Breast epithelium (tissue), 4 donors: ENCODE measurements around the gene GAB2. TPM values are rescaled to one million over a fixed set of nuclear protein-coding genes. Genes with fewer than 3 reads are reported as not detected.

Source experiments
- DNase-seq, 2 donors: peaks; one replicate each; pipeline ENCODE4 v3.0.0-alpha.2; 2019; ENCODE audit warnings: low spot score in 2 of 2
- H3K27ac ChIP-seq, 2 donors: fragments of 200-600 bp; sonication (generic) in 1 of 2; one replicate each; pipeline ENCODE4 v1.5.1; 2016 to 2019; ENCODE audit warnings: mild to moderate bottlenecking in 1 of 2
- H3K27me3 ChIP-seq, 2 donors: fragments of 200-600 bp; sonication (generic) in 1 of 2; one replicate each; pipeline versions ENCODE4 v1.5.1 to v1.6.0; 2017 to 2019; ENCODE audit warnings: control low read depth in 1 of 2, mild to moderate bottlenecking in 1 of 2
- H3K36me3 ChIP-seq: fragments of 200-600 bp; one replicate; pipeline ENCODE4 v1.5.1; 2019
- H3K4me1 ChIP-seq, 2 donors: fragments of 200-600 bp; sonication (generic); one replicate each; pipeline ENCODE4 v1.5.1; 2016 to 2019; ENCODE audit warnings: control low read depth in 1 of 2
- H3K4me3 ChIP-seq, 3 donors: fragments of 200-600 bp; sonication (generic); 1 replicate in 2 of 3; 2 replicates in 1 of 3; pipeline ENCODE4 v1.5.1; 2016 to 2019; ENCODE audit warnings: mild to moderate bottlenecking in 3 of 3, moderate library complexity in 2 of 3
- H3K9me3 ChIP-seq, 2 donors: fragments of 200-600 bp; sonication (generic) in 1 of 2; one replicate each; pipeline ENCODE4 v1.5.1; 2016 to 2019; ENCODE audit warnings: control low read depth in 1 of 2
- POLR2A ChIP-seq: fragments of 450-650 bp; IDR thresholded peaks from one replicate; pipeline ENCODE4 v1.6.1; 2016; ENCODE audit warnings: antibody characterized with exemption, mild to moderate bottlenecking, moderate library complexity
- POLR2AphosphoS5 ChIP-seq, 3 donors: sonication (generic); formaldehyde crosslinking; IDR thresholded peaks; one replicate each; pipeline ENCODE4 v1.6.1; 2017; ENCODE audit warnings: antibody characterized with exemption in 3 of 3
- intact Hi-C: fragments of 100-400 bp; cut with DNase I; formaldehyde crosslinking; loops from one replicate; pipeline ENCODE4 v1.15.1; 2023; ENCODE audit warnings: low total_unique reads
- total RNA-seq, 3 donors: library from RNA; depleted of rRNA; stranded (reverse); fragments of >200 nt; gene quantifications; one replicate each; pipeline ENCODE4 v1.1.0, GENCODE V29; 2016
- TF ChIP-seq, protein P1 (sequence below), 3 donors: fragments of 450-650 bp; IDR thresholded peaks; one replicate each; pipeline ENCODE4 v1.5.1; 2016 to 2017; ENCODE audit warnings: antibody characterized with exemption in 3 of 3, mild to moderate bottlenecking in 3 of 3, moderate library complexity in 3 of 3

Gene GAB2
- total RNA-seq, 3 donors from 2014 or later = 22.9 to 43.8 (median 24.9) TPM

- H3K27ac ChIP-seq = peak overlapping the region; percentile 78 to 88
- peaks cover 3 to 9% of the 10 kb centered on the region in 2 donors for H3K4me1 ChIP-seq
- peak overlapping the region; percentile 64 to 92 (median 88) for H3K4me3 ChIP-seq
- H3K27me3 ChIP-seq = no peaks in the 10 kb centered on the region
- no peak for TF ChIP-seq POLR2AphosphoS5 (IDR thresholded peaks at IDR 0.05)
- TF ChIP-seq, protein P1, sequence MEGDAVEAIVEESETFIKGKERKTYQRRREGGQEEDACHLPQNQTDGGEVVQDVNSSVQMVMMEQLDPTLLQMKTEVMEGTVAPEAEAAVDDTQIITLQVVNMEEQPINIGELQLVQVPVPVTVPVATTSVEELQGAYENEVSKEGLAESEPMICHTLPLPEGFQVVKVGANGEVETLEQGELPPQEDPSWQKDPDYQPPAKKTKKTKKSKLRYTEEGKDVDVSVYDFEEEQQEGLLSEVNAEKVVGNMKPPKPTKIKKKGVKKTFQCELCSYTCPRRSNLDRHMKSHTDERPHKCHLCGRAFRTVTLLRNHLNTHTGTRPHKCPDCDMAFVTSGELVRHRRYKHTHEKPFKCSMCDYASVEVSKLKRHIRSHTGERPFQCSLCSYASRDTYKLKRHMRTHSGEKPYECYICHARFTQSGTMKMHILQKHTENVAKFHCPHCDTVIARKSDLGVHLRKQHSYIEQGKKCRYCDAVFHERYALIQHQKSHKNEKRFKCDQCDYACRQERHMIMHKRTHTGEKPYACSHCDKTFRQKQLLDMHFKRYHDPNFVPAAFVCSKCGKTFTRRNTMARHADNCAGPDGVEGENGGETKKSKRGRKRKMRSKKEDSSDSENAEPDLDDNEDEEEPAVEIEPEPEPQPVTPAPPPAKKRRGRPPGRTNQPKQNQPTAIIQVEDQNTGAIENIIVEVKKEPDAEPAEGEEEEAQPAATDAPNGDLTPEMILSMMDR (IDR thresholded peaks at IDR 0.05) = no peak
- no peak for TF ChIP-seq POLR2A
- H3K9me3 ChIP-seq = no peaks in the 10 kb centered on the region
- intact Hi-C loops = no loop called here
- H3K36me3 ChIP-seq = no peaks in the 10 kb centered on the region
- peak in 1 of 2 donors; percentile 10 for DNase-seq
Observed at GRCh38 chr11:78189174-78189724, 228.4 kb downstream of the GAB2 start.

- Histone ChIP-seq H3K36me3 (no peaks in the 10 kb centered on the region), H3K4me3 (peak within 1 kb of the TSS; percentile 64 to 92 (median 88)), H3K9me3 (no peaks in the 10 kb centered on the region), H3K27ac (peak within 1 kb of the TSS; percentile 78 to 88), H3K4me1 (peaks cover 3 to 9% of the 10 kb centered on the region in 2 donors), H3K27me3 (no peaks in the 10 kb centered on the region)
- intact Hi-C loops = no loop called here
- peak; percentile 92 to 95 for DNase-seq
- TF ChIP-seq, protein P1 (IDR thresholded peaks at IDR 0.05) = no peak
- TF ChIP-seq POLR2AphosphoS5 (IDR thresholded peaks at IDR 0.05) (peak; percentile 77 to 95 (median 80)), POLR2A (peak; percentile 24)
Observed at GRCh38 chr11:78188286-78189173, 229.1 kb downstream of the GAB2 start, which contains the start of the genes KCTD21 and USP35. KCTD21 (minus strand) TSS chr11:78188626; CDS start chr11:78174554, 14,072 bp downstream. USP35 (plus strand) TSS chr11:78188919; CDS start chr11:78196246, 7,327 bp downstream.

DNA sequence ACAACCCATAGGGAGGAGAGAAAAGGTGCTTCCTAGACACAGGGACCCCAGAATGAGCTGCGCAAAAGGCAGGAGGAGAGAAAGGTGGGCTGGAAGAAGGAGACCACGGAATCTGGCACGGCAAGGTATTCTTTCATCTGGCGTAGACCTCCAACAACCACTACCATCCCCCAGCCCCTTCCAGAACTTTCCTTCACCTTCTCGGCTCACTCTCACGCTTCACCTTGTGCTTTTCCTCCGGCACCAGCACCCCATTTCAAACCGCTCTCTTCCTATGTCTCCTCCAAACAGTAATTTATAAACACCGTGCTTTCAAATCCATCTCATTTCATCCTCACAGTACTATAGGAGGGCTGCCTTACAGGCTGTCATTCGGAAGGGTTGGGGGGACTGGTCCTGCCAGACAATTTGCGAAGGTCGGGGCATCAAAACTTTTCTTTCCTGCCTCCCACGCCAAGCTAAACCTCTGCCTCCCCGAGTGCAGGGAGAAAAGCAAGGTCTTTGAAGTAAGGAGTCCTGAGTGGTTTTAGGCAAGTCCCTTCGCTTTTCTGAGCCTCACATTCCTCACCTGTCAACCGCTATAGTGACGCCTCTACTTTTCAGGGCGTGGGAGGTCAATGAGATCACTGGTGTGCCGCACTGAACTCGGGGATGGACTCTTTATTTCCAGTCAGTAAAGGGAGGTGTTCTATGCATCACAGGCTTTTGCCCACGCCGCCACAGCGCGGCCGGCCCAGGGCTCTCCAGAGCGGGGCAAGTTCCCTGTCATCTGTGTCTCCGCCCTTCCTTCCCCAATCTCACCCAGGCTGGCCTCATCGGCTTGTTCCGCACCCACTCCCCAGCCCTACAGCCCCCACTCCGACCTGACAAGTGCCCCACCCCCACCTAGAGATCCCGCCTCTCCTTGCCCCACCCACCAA is 230.0 kb downstream of the GAB2 start:
- TF ChIP-seq POLR2A (no peak), POLR2AphosphoS5 (IDR thresholded peaks at IDR 0.05) (no peak)
- TF ChIP-seq, protein P1 (IDR thresholded peaks at IDR 0.05) = no peak
- DNase-seq = peak in 1 of 2 donors; percentile 31
- H3K36me3 ChIP-seq = no peaks in the 10 kb centered on the region
- peaks cover 3 to 9% of the 10 kb centered on the region in 2 donors for H3K4me1 ChIP-seq
- no peaks in the 10 kb centered on the region for H3K9me3 ChIP-seq
- H3K27me3 ChIP-seq = no peaks in the 10 kb centered on the region
- intact Hi-C loops = no loop called here
- H3K4me3 ChIP-seq = peak overlapping the region; percentile 64 to 92 (median 88)
- H3K27ac ChIP-seq = peak overlapping the region; percentile 78 to 88

DNA sequence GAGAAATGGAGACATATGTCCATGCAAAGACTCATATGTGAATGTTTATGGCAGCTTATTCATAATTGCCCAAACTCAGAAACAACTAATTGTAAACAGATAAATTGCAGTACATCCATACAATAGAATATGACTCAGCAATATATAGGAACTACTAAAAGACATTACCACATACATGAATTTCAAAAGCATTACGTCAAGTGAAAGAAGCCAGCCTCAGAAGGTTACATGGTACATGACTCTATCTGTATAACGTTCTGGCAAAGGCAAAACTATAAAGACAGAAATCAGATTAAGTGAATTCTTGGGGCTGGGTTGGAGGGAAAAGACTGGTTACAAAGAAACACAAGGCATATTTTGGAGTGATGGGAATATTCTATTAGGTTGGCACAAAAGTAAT is 236.4 kb downstream of the GAB2 start:
- no peak overlapping the region for H3K27ac ChIP-seq

More for the DNA sequence above, 236.4 kb downstream of the GAB2 start:
- intact Hi-C loops = no loop called here
- Histone ChIP-seq H3K36me3 (no peaks in the 10 kb centered on the region), H3K4me3 (no peak overlapping the region), H3K27me3 (no peaks in the 10 kb centered on the region), H3K4me1 (no peaks in the 10 kb centered on the region), H3K9me3 (no peaks in the 10 kb centered on the region)
- no peak for DNase-seq
- TF ChIP-seq POLR2AphosphoS5 (IDR thresholded peaks at IDR 0.05) = no peak
- TF ChIP-seq, protein P1 (IDR thresholded peaks at IDR 0.05) = no peak
- TF ChIP-seq POLR2A = no peak
